Skeletal muscle satellite cell (primary cell): ENCODE results near the gene ANKRD13D.

ENCODE experiments used
- H3K27me3 ChIP-seq: 2 replicates; pipeline ENCODE4 v1.7.0; 2013; ENCODE audit warnings: low read length; ENCODE audit not compliant: control insufficient read depth, insufficient read depth
- H3K36me3 ChIP-seq: 2 replicates; pipeline ENCODE4 v1.7.0; 2013; ENCODE audit warnings: mild to moderate bottlenecking, control low read depth, low read length; ENCODE audit not compliant: insufficient read depth
- H3K4me1 ChIP-seq: 2 replicates; pipeline ENCODE4 v1.7.0; 2013; ENCODE audit warnings: low read length; ENCODE audit not compliant: control insufficient read depth, insufficient read depth
- H3K4me2 ChIP-seq: 2 replicates; pipeline ENCODE4 v1.7.0; 2013; ENCODE audit warnings: mild to moderate bottlenecking, low read length
- H3K4me3 ChIP-seq: 2 replicates; pipeline ENCODE4 v1.7.0; 2013; ENCODE audit warnings: low read length
- H3K9ac ChIP-seq: 2 replicates; pipeline ENCODE4 v1.7.0; 2013; ENCODE audit warnings: mild to moderate bottlenecking, low read depth, low read length, moderate library complexity
- H3K9me3 ChIP-seq: replicated peaks from 2 replicates; pipeline ENCODE4 v1.7.0; 2013; ENCODE audit warnings: mild to moderate bottlenecking, control low read depth, low read length

Gene ANKRD13D

GRCh38 chr11:67278135-67278938 lies 10.8 kb upstream of the ANKRD13D start:
- no peak overlapping the region for H3K4me3 ChIP-seq
- no peak overlapping the region for H3K4me2 ChIP-seq
- no peaks in the 10 kb centered on the region for H3K27me3 ChIP-seq
- no peaks in the 10 kb centered on the region for H3K9me3 ChIP-seq
- peaks cover 48% of the 10 kb centered on the region for H3K36me3 ChIP-seq
- peak overlapping the region; percentile 84 for H3K9ac ChIP-seq
- peaks cover 28% of the 10 kb centered on the region for H3K4me1 ChIP-seq

GRCh38 chr11:67278939-67279588 lies 10.0 kb upstream of the ANKRD13D start:
- Histone ChIP-seq H3K9ac (no peak overlapping the region), H3K36me3 (peaks cover 56% of the 10 kb centered on the region), H3K4me1 (peaks cover 22% of the 10 kb centered on the region), H3K4me3 (no peak overlapping the region), H3K27me3 (no peaks in the 10 kb centered on the region), H3K4me2 (no peak overlapping the region), H3K9me3 (no peaks in the 10 kb centered on the region)

GRCh38 chr11:67279589-67280340 lies 9.3 kb upstream of the ANKRD13D start:
- Histone ChIP-seq H3K9me3 (no peaks in the 10 kb centered on the region), H3K4me1 (peaks cover 22% of the 10 kb centered on the region)

GRCh38 chr11:67280341-67280787 lies 8.7 kb upstream of the ANKRD13D start:
- Histone ChIP-seq H3K9me3 (no peaks in the 10 kb centered on the region), H3K9ac (no peak overlapping the region), H3K36me3 (peaks cover 67% of the 10 kb centered on the region)

More at GRCh38 chr11:67279589-67280340, 9.3 kb upstream of the ANKRD13D start:
- no peak overlapping the region for H3K9ac ChIP-seq
- H3K27me3 ChIP-seq: no peaks in the 10 kb centered on the region
- H3K36me3 ChIP-seq: peaks cover 61% of the 10 kb centered on the region
- no peak overlapping the region for H3K4me2 ChIP-seq
- H3K4me3 ChIP-seq: no peak overlapping the region

GRCh38 chr11:67280788-67281551 lies 8.1 kb upstream of the ANKRD13D start:
- Histone ChIP-seq H3K4me2 (no peak overlapping the region), H3K9me3 (no peaks in the 10 kb centered on the region), H3K4me1 (peaks cover 21% of the 10 kb centered on the region), H3K36me3 (peaks cover 68% of the 10 kb centered on the region), H3K9ac (no peak overlapping the region), H3K4me3 (no peak overlapping the region), H3K27me3 (no peaks in the 10 kb centered on the region)

More at GRCh38 chr11:67280341-67280787, 8.7 kb upstream of the ANKRD13D start:
- Histone ChIP-seq H3K4me3 (no peak overlapping the region), H3K4me2 (no peak overlapping the region), H3K27me3 (no peaks in the 10 kb centered on the region), H3K4me1 (peaks cover 22% of the 10 kb centered on the region)

- H3K4me2 ChIP-seq: no peak overlapping the region
- no peaks in the 10 kb centered on the region for H3K27me3 ChIP-seq
- H3K4me3 ChIP-seq: no peak overlapping the region
- H3K4me1 ChIP-seq: peaks cover 14% of the 10 kb centered on the region
- peaks cover 75% of the 10 kb centered on the region for H3K36me3 ChIP-seq
- H3K9me3 ChIP-seq: no peaks in the 10 kb centered on the region
- H3K9ac ChIP-seq: no peak overlapping the region
Measured at GRCh38 chr11:67281552-67282150, 7.5 kb upstream of the ANKRD13D start.

GRCh38 chr11:67282155-67282875 lies 6.8 kb upstream of the ANKRD13D start:
- Histone ChIP-seq H3K27me3 (no peaks in the 10 kb centered on the region), H3K4me1 (peaks cover 7% of the 10 kb centered on the region), H3K9me3 (no peaks in the 10 kb centered on the region), H3K4me3 (no peak overlapping the region), H3K4me2 (no peak overlapping the region), H3K9ac (no peak overlapping the region), H3K36me3 (peaks cover 81% of the 10 kb centered on the region)

GRCh38 chr11:67282876-67283371 lies 6.2 kb upstream of the ANKRD13D start:
- no peaks in the 10 kb centered on the region for H3K9me3 ChIP-seq
- H3K9ac ChIP-seq: no peak overlapping the region
- no peak overlapping the region for H3K4me3 ChIP-seq
- no peaks in the 10 kb centered on the region for H3K27me3 ChIP-seq
- peaks cover 81% of the 10 kb centered on the region for H3K36me3 ChIP-seq
- H3K4me1 ChIP-seq: peaks cover 7% of the 10 kb centered on the region
- no peak overlapping the region for H3K4me2 ChIP-seq

- Histone ChIP-seq H3K9me3 (no peaks in the 10 kb centered on the region), H3K4me2 (no peak overlapping the region), H3K4me1 (peaks cover 10% of the 10 kb centered on the region), H3K36me3 (peaks cover 79% of the 10 kb centered on the region), H3K4me3 (no peak overlapping the region), H3K9ac (no peak overlapping the region), H3K27me3 (no peaks in the 10 kb centered on the region)
Measured at GRCh38 chr11:67283481-67283963, 5.6 kb upstream of the ANKRD13D start.
